Measurements from ENCODE around the gene HOXA6.

The HOXA6 gene

DNA sequence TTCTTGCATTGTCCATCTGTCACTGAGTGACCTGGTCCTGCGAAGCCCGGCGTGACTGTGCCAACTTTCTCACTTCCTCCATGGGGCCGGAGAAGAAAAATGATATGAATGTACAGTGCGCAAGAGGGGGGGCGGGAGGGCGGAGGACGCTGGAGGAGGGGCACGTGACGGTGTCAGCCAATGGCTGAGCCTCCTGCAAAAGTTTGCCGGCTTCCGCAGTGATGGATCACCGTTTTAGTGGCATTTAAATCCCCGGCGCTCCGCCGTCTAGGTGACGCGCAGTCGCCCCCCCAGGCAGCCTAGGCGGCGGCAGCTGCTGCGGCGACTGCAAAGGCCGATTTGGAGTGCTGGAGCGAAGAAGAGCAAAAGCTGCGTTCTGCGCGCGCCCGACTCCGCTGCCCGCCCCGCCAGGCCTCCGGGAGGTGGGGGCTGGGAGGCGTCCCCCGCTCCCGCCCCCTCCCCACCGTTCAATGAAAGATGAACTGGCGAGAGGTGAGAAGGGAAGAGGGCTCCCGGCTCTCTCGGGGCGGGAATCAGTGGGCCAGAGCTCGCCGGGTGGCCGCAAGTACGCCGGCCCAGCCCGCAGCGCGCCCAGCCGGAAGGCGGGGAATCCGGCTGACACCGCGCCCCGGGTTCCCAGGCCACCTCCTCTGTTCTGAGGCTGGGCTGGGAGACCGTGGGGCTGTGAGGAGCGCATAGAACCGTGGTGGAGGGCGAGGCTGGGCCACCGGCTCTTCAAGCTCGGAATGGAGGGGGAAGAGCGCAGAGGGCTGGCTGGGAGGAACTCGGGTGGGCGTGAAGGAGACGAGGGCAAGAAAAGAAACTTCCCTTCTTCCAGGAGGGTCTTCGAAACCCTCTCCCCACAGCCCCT lies 51.4 kb downstream of the HOXA6 start, which contains the start of gene HOXA1:
Gene HOXA1 (minus strand): TSS at position 104 of the 871 bp plus-strand sequence. CDS start 88 bp downstream, at position 16.
- DNase-seq: peak; percentile 90

Measured in NCI-H774 (cell line).